SKM-1 treated with dmso at 0.1 percent for 144 hours (cell line): ENCODE data around the gene BMP2K.

Experiments
- DNase-seq: peaks from one replicate; lab custom pipeline; 2025; ENCODE audit not compliant: unreplicated experiment; lab: John Stamatoyannopoulos, UW

Gene BMP2K

GRCh38 chr4:78763763-78764387, 12.3 kb upstream of the BMP2K start:
- DNase-seq = no peak

GRCh38 chr4:78764498-78764961, 11.6 kb upstream of the BMP2K start:
- DNase-seq = no peak

- no peak for DNase-seq
These were observed 10.6 kb upstream of the BMP2K start for GRCh38 chr4:78765432-78766006.

GRCh38 chr4:78766026-78766425, 10.1 kb upstream of the BMP2K start:
- DNase-seq = no peak

GRCh38 chr4:78766650-78767049, 9.5 kb upstream of the BMP2K start:
- DNase-seq = no peak

- no peak for DNase-seq
These were observed 8.8 kb upstream of the BMP2K start for GRCh38 chr4:78767350-78767749.

- no peak for DNase-seq
These were observed 7.5 kb upstream of the BMP2K start for GRCh38 chr4:78768452-78769180.

- DNase-seq = no peak
These were observed 6.0 kb upstream of the BMP2K start for GRCh38 chr4:78770091-78770642.

GRCh38 chr4:78772526-78773091, 3.5 kb upstream of the BMP2K start:
- no peak for DNase-seq

GRCh38 chr4:78774417-78774816, 1.7 kb upstream of the BMP2K start:
- DNase-seq = no peak

GRCh38 chr4:78775303-78776078, 659 bp upstream of the BMP2K start:
- peak; percentile 82 for DNase-seq

GRCh38 chr4:78776729-78777575, 802 bp downstream of the BMP2K start:
- DNase-seq = no peak

- no peak for DNase-seq
These were observed 1.4 kb downstream of the BMP2K start for GRCh38 chr4:78777576-78777940.

GRCh38 chr4:78778530-78778929, 2.4 kb downstream of the BMP2K start:
- DNase-seq = no peak

GRCh38 chr4:78779280-78779679, 3.1 kb downstream of the BMP2K start:
- no peak for DNase-seq

- DNase-seq = no peak
These were observed 3.9 kb downstream of the BMP2K start for GRCh38 chr4:78780093-78780492.

- no peak for DNase-seq
These were observed 5.0 kb downstream of the BMP2K start for GRCh38 chr4:78781139-78781538.

GRCh38 chr4:78781924-78782323, 5.8 kb downstream of the BMP2K start:
- peak; percentile 75 for DNase-seq

GRCh38 chr4:78784236-78784865, 8.2 kb downstream of the BMP2K start:
- DNase-seq = peak; percentile 10
